ENCODE results near the gene SLC50A1. TPM values are rescaled to one million over a fixed set of nuclear protein-coding genes. Genes with fewer than 3 reads are reported as not detected.

Gene SLC50A1
- polyA plus RNA-seq, 1 donor (not counting 4 experiments of a cell fraction or from before 2014, with no cell fraction given) = 54.5 TPM

DNA sequence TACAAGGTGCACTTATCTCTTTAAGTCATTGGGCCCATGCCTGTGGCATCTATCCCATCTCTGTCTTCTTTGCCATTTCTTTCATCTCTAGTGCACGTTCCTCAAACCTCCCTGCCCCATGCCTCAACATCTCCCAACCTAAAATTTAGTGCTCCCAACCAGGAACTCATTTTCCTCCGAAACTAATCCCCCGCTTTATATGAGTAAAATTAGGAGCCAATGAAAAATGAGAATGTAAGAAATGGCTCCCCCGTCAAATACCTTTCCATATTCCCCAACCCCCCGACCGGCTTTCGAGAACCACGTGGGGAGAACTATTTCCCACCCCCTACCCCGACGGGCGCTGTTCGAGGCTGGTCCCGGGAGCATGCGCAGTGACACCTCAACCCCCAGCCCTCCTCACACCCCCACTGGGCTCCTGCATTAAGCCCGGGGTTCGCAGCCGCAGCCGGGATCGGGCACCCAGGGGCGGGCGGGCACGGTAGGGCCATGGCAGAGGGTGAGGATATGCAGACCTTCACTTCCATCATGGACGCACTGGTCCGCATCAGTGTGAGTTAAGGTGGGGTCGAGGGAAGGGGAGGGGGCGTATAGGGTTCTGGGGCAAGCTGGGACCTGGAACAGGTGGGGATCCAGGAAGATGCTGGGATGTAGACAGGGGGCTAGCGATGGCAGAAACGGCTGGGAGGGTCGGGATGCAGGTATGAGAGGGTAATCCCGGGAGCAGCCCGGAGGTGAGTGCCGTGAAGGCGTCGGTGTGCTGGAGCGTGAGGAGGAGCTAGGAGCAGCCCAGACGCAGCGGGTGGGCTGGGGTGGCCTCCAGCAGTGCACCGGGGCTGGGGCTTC, 38.0 kb downstream of the SLC50A1 start, which contains the start of gene TRIM46:
Gene TRIM46 (plus strand): TSS at position 372 of the 846 bp plus-strand sequence. CDS start 118 bp downstream, at position 490.
- no peaks in the 10 kb centered on the region for H3K27me3 ChIP-seq (ENCODE audit: control insufficient read depth, extremely low read depth, insufficient read depth, low read length)
- DNase-seq (ENCODE audit: low read depth, low spot score) = no peak
- H3K9me1 ChIP-seq (ENCODE audit: control insufficient read depth, extremely low read depth, insufficient read depth, low read length) = no peaks in the 10 kb centered on the region
- dilution Hi-C loops (cut with MboI; ENCODE audit: extremely low pct_ligation_motif_present, low sequenced_read_pairs) = no loop called here
- H3K27ac ChIP-seq (ENCODE audit: control insufficient read depth, insufficient read depth, low read length) = peak within 1 kb of the TSS; percentile 86
- no peaks in the 10 kb centered on the region for H3K9me3 ChIP-seq (ENCODE audit: control insufficient read depth, low read depth, low read length)
- H3K4me1 ChIP-seq (ENCODE audit: control insufficient read depth, extremely low read depth, insufficient read depth, low read length) = peaks cover 23% of the 10 kb centered on the region
- peak within 1 kb of the TSS; percentile 92 for H3K9ac ChIP-seq (ENCODE audit: control insufficient read depth, extremely low read depth, insufficient read depth, low read length)
- H3K4me3 ChIP-seq (ENCODE audit: control insufficient read depth in 2 of 3, extremely low read depth in 1 of 3, insufficient read depth in 2 of 3, low read depth in 1 of 3, low read length in 3 of 3) = peak within 1 kb of the TSS; percentile 69 to 94 (median 90)
- peak within 1 kb of the TSS; percentile 82 for H3K4me2 ChIP-seq (ENCODE audit: control insufficient read depth, extremely low read depth, insufficient read depth, low read depth, low read length)
- H4K20me1 ChIP-seq (ENCODE audit: control insufficient read depth, extremely low read depth, insufficient read depth, low read length) = no peaks in the 10 kb centered on the region
- peak within 1 kb of the TSS; percentile 90 for H2AFZ ChIP-seq (ENCODE audit: control insufficient read depth, low read length)
- H3K36me3 ChIP-seq (ENCODE audit: control insufficient read depth in 2 of 2, extremely low read depth in 1 of 2, insufficient read depth in 2 of 2, low read length in 2 of 2) = peaks cover 16 to 17% of the 10 kb centered on the region in 2 experiments
- no peak for FAIRE-seq
- H3K79me2 ChIP-seq (ENCODE audit: control insufficient read depth, insufficient read depth, low read length) = peaks cover 16% of the 10 kb centered on the region
- no peak for TF ChIP-seq EZH2 (IDR thresholded peaks at IDR 0.05; ENCODE audit: low read length)
- TF ChIP-seq, protein P1, sequence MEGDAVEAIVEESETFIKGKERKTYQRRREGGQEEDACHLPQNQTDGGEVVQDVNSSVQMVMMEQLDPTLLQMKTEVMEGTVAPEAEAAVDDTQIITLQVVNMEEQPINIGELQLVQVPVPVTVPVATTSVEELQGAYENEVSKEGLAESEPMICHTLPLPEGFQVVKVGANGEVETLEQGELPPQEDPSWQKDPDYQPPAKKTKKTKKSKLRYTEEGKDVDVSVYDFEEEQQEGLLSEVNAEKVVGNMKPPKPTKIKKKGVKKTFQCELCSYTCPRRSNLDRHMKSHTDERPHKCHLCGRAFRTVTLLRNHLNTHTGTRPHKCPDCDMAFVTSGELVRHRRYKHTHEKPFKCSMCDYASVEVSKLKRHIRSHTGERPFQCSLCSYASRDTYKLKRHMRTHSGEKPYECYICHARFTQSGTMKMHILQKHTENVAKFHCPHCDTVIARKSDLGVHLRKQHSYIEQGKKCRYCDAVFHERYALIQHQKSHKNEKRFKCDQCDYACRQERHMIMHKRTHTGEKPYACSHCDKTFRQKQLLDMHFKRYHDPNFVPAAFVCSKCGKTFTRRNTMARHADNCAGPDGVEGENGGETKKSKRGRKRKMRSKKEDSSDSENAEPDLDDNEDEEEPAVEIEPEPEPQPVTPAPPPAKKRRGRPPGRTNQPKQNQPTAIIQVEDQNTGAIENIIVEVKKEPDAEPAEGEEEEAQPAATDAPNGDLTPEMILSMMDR (optimal IDR thresholded peaks at IDR 0.05 in 1 of 3, IDR thresholded peaks at IDR 0.05 in 1 of 3, conservative IDR thresholded peaks at IDR 0.05 in 1 of 3; ENCODE audit: extremely low read depth in 1 of 3, insufficient read depth in 2 of 3, low read length in 3 of 3) = no peak

DNA sequence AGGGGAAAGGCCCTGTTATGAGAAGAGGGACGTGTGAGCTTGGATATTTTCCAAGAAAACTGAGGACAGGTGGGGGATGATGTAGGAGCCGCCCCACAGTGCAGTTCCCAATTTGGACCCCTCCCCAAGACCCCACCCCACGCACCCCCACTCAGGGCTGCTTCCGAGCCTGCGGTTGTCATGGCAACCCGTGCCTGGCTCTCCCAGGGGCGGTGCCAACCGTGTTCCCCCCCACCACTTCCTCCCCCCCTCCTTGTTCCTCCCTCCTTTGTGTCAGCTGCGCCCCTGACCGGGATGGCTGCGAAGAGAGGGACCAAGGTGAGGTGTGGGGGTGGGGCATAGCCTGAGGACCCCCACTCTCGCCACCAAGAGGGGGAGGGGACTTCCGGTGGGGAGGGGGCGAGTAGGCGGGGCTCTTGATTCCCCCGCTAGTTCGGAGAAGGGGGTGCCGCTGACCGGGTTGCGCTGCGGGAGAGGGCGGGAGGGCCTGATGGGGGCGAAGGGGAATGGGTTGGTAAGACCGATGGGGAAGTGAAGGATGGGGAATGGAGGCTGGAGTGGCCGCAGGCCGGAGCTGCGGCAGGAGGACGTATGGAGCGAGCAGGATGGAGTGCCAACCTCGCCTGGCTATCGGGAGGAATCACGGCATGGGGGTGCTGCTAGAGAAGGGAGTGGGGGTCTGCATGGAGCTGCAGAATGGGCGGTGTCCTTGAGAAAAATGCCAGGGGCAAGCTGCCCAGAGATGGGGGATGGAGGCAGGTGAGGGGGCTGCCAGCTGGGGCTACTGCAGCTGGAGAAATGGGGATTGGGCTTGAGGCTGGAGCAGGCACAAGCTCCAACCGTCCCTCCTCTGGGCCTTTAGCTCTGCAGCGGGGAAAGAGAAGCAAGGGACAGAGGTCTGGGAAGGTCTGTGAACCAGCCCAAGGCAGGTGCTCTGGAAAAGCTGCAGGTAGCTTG, 39.0 kb downstream of the SLC50A1 start:
- Histone ChIP-seq H3K9me3 (ENCODE audit: control insufficient read depth, low read depth, low read length) (no peaks in the 10 kb centered on the region), H3K9ac (ENCODE audit: control insufficient read depth, extremely low read depth, insufficient read depth, low read length) (peak overlapping the region; percentile 92), H3K36me3 (ENCODE audit: control insufficient read depth in 2 of 2, extremely low read depth in 1 of 2, insufficient read depth in 2 of 2, low read length in 2 of 2) (peaks cover 11 to 13% of the 10 kb centered on the region in 2 experiments), H3K27ac (ENCODE audit: control insufficient read depth, insufficient read depth, low read length) (no peak overlapping the region), H3K9me1 (ENCODE audit: control insufficient read depth, extremely low read depth, insufficient read depth, low read length) (no peaks in the 10 kb centered on the region), H3K27me3 (ENCODE audit: control insufficient read depth, extremely low read depth, insufficient read depth, low read length) (no peaks in the 10 kb centered on the region), H4K20me1 (ENCODE audit: control insufficient read depth, extremely low read depth, insufficient read depth, low read length) (no peaks in the 10 kb centered on the region), H3K4me1 (ENCODE audit: control insufficient read depth, extremely low read depth, insufficient read depth, low read length) (peaks cover 23% of the 10 kb centered on the region), H3K79me2 (ENCODE audit: control insufficient read depth, insufficient read depth, low read length) (peaks cover 16% of the 10 kb centered on the region), H3K4me3 (ENCODE audit: control insufficient read depth in 2 of 3, extremely low read depth in 1 of 3, insufficient read depth in 2 of 3, low read depth in 1 of 3, low read length in 3 of 3) (peak overlapping the region; percentile 69 to 94 (median 90)), H3K4me2 (ENCODE audit: control insufficient read depth, extremely low read depth, insufficient read depth, low read depth, low read length) (peak overlapping the region; percentile 82), H2AFZ (ENCODE audit: control insufficient read depth, low read length) (peak overlapping the region; percentile 90)
- FAIRE-seq (no peak), DNase-seq (ENCODE audit: low read depth, low spot score) (no peak)
- no peak for TF ChIP-seq EZH2 (IDR thresholded peaks at IDR 0.05; ENCODE audit: low read length)
- TF ChIP-seq, protein P1 (optimal IDR thresholded peaks at IDR 0.05 in 1 of 3, IDR thresholded peaks at IDR 0.05 in 1 of 3, conservative IDR thresholded peaks at IDR 0.05 in 1 of 3; ENCODE audit: extremely low read depth in 1 of 3, insufficient read depth in 2 of 3, low read length in 3 of 3) = no peak
- dilution Hi-C loops (cut with MboI; ENCODE audit: extremely low pct_ligation_motif_present, low sequenced_read_pairs) = no loop called here
